Activated CD4-positive, alpha-beta T cell treated with anti-CD3 and anti-CD28 coated beads for 24 hours (primary cell): ENCODE data around the gene EFHD2.
"Not testable (repeated sequence)": the region's sequence is repeated elsewhere in the genome, so short reads cannot be mapped to it uniquely, and the experiment has no call there.

Experiments
- DNase-seq, 2 donors: peaks; one replicate each; pipeline ENCODE4 v3.0.0-alpha.2; 2020; ENCODE audit warnings: low read depth in 2 of 2

Gene EFHD2

GRCh38 chr1:15412175-15412800 is 2.6 kb downstream of the EFHD2 start:
- DNase-seq, result no peak

GRCh38 chr1:15412843-15413242 is 3.2 kb downstream of the EFHD2 start:
- no peak for DNase-seq

GRCh38 chr1:15413563-15414444 is 4.1 kb downstream of the EFHD2 start:
- DNase-seq, result no peak

- no peak for DNase-seq
Observed at GRCh38 chr1:15414445-15414983, 4.8 kb downstream of the EFHD2 start.

GRCh38 chr1:15417059-15417934 is 7.6 kb downstream of the EFHD2 start:
- DNase-seq, result no peak

- DNase-seq, result no peak
Observed at GRCh38 chr1:15418806-15419515, 9.3 kb downstream of the EFHD2 start.

GRCh38 chr1:15420853-15421465 is 11.3 kb downstream of the EFHD2 start:
- no peak for DNase-seq

- no peak for DNase-seq
Observed at GRCh38 chr1:15422871-15423270, 13.2 kb downstream of the EFHD2 start.

GRCh38 chr1:15423355-15424077 is 13.8 kb downstream of the EFHD2 start:
- no peak for DNase-seq

GRCh38 chr1:15424146-15424667 is 14.5 kb downstream of the EFHD2 start:
- no peak for DNase-seq

GRCh38 chr1:15424981-15425380 is 15.3 kb downstream of the EFHD2 start:
- no peak for DNase-seq

- no peak for DNase-seq
Observed at GRCh38 chr1:15425521-15425920, 15.8 kb downstream of the EFHD2 start.

- no peak for DNase-seq
Observed at GRCh38 chr1:15425958-15426357, 16.3 kb downstream of the EFHD2 start.

GRCh38 chr1:15426492-15427279 is 17.0 kb downstream of the EFHD2 start:
- DNase-seq, result no peak

- no peak for DNase-seq
Observed at GRCh38 chr1:15427280-15427666, 17.6 kb downstream of the EFHD2 start.

- DNase-seq, result not testable (repeated sequence)
Observed at GRCh38 chr1:15428252-15428651, 18.6 kb downstream of the EFHD2 start.

GRCh38 chr1:15428815-15429435 is 19.2 kb downstream of the EFHD2 start:
- DNase-seq, result no peak

GRCh38 chr1:15429701-15430149 is 20.0 kb downstream of the EFHD2 start:
- no peak for DNase-seq
